ENCODE results near the gene MACC1.

Gene MACC1, protein sequence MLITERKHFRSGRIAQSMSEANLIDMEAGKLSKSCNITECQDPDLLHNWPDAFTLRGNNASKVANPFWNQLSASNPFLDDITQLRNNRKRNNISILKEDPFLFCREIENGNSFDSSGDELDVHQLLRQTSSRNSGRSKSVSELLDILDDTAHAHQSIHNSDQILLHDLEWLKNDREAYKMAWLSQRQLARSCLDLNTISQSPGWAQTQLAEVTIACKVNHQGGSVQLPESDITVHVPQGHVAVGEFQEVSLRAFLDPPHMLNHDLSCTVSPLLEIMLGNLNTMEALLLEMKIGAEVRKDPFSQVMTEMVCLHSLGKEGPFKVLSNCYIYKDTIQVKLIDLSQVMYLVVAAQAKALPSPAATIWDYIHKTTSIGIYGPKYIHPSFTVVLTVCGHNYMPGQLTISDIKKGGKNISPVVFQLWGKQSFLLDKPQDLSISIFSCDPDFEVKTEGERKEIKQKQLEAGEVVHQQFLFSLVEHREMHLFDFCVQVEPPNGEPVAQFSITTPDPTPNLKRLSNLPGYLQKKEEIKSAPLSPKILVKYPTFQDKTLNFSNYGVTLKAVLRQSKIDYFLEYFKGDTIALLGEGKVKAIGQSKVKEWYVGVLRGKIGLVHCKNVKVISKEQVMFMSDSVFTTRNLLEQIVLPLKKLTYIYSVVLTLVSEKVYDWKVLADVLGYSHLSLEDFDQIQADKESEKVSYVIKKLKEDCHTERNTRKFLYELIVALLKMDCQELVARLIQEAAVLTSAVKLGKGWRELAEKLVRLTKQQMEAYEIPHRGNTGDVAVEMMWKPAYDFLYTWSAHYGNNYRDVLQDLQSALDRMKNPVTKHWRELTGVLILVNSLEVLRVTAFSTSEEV

DNA sequence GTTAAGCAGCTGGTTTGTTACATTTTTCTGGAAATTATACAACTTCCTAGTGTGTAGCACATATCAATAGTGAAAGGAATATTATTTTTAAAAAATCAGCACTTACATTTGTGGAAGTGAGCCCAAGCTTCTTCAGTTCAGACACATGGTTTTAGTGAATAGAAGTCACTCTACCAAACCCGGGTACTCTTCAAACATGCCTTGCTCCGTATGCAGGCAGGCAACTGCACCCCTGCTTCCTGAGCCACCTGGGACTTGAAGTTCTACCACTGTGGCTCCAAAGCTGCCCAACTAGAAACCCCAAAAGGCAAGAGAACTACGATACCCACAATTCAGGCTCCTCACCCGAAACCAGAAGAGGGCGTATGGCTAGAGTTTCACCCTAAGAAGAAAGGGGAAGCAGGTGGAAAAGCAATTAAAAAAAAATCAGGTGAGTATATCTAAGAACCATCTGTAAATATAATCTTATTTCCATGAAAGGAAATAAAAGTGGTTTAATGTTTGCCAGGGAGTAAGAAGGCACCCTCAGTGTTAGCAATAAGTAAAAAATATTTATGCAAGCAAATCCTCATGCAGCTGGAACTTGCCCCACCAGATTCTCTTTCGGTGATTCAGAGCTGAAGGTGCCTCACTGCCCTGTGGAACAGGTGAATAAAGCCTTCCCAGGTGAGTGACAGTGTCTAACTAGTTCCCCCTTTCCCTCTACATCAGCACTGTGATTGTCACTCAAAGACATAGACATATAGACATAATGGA, at the start of gene MACC1:
Gene MACC1 (minus strand): TSS at position 192 of the 756 bp plus-strand sequence. CDS start 55,522 bp downstream, outside the sequence.
- DNase-seq (ENCODE audit: low read depth, low spot score) = no peak

DNA sequence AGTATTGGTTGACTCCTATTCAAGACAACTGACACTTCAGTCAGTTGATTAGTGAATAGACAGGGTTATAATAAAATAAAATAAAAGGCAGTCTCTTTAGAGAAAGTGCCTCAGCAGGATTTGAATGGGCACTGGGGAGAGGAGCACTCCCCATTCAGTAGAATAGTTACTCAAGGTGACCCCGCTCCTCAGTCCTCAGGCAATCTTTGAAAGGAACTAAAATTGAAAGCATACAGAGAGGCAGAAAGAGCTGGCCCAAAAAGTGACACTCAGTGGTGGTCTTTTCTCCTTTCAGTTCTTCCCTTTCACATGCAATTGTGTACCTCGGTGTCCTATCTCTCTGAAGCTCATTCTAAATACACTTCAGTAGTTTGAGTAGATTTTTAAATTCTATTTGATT, 47.4 kb upstream of the MACC1 start:
- DNase-seq (ENCODE audit: low read depth, low spot score) = no peak

DNA sequence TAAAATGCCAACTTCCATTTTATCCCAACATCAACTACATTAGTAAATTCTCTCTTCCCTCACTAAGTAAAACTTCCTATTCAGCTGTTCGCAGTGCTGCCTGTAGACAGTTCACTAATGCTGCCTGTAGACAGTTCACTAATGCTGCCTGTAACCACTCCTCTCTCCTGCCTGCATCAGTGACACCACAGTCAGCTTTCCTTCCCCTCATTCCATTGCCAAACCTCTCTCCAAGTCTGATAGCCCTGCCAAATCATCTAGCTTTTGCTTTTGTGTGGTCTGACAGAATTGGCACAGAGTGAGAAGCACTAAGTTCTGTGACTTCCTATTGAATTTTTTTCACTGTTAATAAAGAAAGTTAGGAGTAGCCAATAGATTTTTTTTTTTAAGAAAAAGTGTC, 43.0 kb upstream of the MACC1 start:
- no peak for DNase-seq (ENCODE audit: low read depth, low spot score)

DNA sequence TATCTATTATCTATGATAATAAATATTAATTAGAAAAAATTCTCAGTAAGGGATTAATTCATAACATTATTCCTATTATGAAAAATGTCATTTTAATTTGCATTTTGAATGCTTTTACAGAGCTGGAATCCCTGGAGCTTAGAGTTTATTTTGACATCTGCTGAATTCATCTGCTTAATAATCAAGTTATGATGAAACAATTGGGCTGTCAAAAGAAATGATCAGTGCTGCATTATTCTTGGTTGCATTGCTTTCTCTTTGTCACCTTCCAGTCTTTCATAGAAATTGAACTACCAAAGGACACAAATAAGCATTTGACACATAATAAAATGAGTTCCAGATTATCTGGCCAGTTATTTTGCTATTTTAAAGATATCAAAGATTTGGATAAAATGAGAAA, 40.0 kb upstream of the MACC1 start:
- DNase-seq (ENCODE audit: low read depth, low spot score) = no peak

DNA sequence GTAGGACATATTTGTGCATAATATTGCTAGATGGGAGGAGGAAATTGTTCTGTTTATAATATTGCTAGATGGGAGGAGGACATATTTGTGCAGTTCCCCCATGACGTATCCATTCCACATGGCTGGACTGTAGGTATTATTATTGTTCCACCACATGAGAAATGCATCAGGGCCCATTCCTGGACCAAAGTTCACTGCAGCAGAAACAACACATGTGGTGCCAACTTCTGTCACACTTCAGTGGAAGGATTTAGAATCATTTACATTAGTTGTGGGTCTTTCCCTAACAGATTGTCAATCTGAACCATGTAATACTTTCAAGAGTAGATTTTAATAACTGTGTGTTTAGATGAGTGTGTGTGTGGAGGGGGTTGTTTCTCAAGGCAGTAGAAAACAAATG, 32.7 kb upstream of the MACC1 start:
- DNase-seq (ENCODE audit: low read depth, low spot score) = no peak

DNA sequence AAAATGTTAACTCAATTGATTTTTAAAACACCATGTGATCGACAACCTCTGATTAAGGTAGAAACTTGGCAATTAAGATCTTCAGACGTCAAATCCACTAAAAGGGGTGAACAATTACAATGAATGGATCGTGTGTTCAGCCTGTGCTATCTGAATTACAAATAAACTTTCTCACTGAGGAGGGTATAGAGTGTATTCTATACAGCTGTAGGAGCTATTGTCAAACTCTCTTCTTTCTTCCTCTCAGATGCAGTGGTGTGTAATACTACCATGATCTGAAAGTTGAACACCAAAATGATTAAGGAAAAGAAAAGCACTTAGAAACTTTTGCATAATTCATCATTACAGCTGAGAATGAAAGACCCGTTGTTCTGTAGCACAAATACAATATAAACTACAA, 32.2 kb upstream of the MACC1 start:
- no peak for DNase-seq (ENCODE audit: low read depth, low spot score)

DNA sequence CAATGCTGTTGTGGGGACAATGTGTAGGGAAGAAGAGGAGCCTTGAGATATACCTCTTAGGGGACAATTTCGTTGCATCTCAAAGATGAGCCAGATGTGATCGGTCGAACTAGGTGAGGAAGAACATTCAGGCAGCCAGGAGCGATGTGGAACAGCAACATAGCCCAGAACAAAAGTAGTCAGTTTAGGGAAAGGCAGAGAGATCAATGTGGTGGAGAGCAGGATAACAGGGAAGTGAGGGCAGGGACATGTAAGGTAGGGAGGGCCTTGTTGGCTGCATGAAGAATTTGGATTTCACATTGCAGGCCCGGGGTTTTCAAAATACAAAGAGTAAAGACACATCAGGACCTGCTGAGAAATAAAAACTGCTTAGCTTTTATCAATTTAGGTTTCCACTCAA, 29.1 kb upstream of the MACC1 start:
- DNase-seq (ENCODE audit: low read depth, low spot score) = no peak

DNA sequence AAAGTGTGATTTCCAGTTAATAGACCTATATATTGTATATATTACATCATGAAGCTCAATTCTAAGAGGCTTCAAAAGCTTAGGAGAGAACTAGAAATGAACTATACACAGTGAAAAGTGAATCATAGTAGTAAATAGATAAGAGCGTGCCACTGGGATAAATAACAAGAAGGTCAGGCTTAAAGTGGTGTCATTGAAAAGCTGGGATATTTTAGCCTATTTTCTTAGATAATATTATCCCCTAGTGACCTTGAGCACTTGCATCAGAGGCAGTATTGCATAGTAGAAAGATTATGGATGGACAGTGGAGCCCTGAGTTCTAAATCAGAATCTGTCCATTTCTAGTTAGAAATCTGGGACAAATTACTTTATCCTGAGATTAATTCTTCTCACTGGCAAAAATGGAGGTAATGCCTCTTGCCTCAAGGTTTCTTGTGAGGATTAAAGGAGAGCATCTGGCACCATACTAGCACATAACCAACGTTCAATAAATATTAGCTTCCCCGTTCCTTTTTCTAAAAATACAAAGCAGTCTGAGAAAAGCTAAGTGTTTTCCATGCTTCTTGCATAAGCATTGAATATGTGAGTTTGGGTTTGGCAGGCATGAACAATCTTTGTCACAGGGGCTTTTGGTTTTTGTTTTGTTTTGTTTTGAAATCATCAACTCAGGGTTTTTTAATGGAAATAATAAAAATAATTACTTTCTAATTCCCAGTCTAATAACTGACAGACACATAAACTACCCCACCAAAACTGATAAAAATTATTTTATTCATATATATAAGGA, 27.3 kb upstream of the MACC1 start:
- no peak for DNase-seq (ENCODE audit: low read depth, low spot score)

DNA sequence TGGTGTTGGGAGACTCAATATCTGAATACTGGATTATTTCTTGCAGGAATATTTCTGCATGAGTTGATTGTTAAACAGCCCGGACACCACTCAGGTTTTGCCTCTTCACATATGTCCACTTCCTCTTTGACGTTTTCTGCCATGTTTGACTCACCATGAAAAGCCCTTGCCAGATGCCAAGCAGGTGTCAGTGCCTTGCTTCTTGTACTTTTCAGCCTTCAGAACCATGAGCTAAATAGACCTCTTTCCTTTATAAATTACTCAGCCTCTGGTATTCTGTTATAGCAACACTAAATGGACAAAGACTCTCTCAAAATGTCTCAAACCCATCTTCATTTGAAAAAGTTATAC, 24.7 kb upstream of the MACC1 start:
- DNase-seq (ENCODE audit: low read depth, low spot score) = no peak

DNA sequence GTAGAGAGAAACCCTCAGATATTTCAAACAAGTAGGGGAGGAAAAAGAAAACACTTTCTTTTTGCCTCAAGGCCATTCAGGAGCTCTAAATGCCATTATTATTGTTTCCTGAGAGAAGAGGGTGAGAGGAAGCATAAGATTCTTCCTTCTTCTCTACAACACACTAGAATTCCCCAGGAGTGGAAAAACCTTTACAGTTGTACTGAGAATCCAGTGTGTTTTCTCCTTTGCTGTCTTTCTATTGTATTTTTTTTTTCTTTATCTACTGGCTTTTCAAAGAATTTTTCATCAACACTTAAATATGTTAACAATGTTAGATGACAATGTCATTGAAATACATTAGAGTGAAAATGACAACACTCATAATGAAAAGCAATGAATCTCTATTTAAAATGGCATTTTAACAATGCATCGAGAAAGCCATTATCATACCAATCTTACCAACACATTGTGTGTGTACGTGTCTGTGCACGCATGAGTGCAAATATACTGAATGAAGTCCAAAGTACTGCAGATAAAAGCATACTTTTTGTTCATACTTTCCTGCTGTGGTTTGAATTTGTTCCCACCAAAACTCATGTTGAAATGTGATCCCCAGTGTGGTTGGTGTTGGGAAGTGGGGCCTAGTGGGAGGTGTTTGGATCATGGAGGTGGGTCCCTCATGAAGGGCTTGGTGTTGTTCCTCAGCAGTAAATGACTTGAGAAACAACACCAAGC, 24.2 kb upstream of the MACC1 start:
- DNase-seq (ENCODE audit: low read depth, low spot score) = no peak

DNA sequence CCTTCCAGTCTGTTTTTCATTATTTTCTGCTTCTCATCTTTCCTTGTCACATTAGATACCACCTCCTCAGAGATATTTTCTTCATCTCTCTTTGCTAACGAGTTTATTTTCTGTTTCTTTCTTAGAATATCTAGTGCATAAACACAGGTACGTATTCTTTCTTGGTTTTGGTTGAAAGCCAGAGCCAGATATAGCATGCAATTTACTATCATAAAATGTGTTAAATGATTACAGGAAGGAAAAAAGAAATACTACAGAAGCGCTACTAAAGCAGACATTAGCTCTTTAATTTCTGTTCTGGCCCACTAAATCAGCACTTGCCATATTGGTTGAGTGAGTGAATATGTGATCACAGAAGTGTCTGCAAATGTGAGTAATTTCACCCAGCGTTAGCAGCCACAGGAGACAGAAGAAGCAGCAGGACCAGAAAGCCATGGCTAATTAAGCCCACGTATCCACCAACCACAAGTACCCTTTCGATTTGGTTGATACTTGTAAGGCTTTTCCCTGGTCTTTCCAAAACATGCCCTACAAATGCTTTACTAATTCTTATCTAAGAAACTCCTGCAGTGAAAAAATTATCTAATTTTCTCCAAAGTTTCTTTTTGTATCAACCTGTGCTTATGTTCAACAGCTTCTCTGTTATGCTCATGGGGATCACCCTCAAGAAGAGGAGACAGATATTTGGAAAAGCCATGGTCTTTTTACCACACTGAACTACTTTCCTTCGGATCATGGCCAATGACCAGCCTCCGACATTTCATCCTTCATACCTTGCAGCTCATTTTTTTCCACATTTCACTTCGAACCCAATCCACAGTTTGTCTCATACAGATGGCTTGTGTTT, 23.1 kb upstream of the MACC1 start:
- no peak for DNase-seq (ENCODE audit: low read depth, low spot score)

DNA sequence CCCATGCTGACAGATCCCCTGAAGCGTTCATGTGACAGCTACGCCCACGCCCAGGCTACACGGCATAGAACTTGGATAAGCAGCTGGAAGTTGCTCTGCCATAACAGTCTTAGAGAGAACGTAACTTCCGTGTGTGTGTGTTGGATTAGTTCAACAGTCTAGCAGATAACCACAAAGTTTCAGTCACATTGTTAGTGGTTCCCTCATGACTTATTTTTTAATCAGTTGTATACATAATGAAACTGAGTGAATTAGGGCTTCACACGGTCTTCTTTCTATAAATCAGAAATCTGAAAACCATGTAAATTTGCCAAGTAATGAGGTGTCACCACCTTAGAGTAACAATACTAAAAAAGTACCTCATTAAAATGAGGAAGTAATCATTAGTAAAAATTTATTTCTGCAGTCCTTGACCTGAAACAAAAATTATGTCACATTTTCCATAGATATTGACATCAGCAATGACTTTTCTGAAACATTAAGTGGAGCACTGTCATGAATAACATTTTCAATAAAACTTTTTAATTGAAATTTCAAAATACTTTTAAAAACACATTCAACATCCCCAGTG, 21.7 kb upstream of the MACC1 start:
- no peak for DNase-seq (ENCODE audit: low read depth, low spot score)

DNA sequence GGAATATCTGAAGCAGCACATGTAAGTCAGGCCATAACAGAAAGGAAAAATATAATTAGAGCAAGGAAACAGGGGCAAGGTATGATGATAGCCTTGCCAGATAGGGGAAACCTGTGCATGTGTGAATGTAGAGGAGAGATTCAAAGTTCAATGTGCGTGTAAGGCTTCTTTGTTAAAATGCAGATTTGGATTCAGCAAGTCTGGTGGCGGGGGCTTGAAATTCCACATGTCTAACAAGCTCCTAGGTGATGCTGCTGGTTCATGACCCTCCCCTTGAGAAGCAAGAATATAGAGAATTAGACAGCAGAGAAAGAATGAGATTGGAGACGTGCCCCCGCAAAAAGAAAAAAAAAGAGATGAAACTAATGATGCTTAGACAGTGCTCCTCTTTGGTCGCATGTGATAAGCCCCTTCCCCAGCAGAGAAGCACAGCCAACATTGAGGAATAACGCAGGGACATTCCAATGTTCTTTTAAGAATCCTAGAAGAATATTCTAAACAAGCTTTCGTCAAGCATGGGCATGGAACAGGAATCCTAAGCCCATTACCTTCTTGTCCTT, 21.1 kb upstream of the MACC1 start:
- no peak for DNase-seq (ENCODE audit: low read depth, low spot score)

DNA sequence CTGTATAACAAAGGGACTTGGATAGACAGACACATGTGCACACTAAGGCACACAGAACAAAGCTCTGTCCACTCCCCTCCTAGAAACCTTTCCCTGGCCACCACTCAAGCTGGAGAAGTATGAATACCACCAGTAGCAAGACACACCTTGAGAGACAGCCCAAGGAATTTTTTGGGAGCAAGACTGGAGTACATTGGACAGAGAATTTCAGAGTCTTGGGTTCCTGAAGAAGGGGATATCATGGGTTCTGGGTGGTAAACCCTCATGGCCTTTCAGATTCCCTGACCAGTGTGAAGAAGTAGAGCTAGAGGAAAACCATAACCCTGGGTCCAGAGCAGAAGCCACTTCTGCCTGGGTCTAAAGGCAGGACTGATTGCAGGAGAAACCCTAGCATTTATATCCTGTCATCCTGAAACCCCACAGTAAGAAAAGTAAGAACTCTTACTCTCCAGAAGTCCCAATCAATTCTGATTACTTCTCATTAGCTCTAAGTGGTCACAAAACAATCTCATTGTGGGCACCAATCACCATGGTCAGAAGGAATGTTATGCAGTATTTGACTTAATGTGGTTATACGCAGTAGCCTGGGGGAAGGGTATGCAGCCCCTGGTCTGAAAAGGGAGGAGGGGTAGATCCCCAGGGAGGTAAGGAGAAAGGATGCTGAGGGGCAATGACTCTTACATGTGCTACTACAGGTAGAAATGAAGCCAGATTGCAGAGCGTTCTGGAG, 20.4 kb upstream of the MACC1 start:
- DNase-seq (ENCODE audit: low read depth, low spot score) = no peak

DNA sequence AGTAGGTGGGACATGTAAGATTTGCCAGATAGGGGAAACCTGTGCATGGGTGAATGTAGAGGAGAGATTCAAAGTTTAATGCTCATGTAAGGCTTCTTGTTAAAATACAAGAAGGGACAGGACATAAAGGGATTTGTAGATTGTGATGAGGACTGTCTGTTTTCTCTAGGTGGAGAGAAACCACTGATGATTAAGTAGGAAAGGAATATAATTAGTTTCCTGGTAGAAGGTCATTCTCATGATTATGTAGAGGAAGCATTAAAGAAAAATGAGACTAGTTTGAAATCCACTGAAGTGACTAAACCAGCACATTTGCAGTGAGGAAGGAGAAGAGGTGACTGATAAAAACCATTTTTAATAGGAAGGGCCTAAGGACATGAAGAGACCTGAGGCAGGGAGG, 19.6 kb upstream of the MACC1 start:
- DNase-seq (ENCODE audit: low read depth, low spot score) = no peak

DNA sequence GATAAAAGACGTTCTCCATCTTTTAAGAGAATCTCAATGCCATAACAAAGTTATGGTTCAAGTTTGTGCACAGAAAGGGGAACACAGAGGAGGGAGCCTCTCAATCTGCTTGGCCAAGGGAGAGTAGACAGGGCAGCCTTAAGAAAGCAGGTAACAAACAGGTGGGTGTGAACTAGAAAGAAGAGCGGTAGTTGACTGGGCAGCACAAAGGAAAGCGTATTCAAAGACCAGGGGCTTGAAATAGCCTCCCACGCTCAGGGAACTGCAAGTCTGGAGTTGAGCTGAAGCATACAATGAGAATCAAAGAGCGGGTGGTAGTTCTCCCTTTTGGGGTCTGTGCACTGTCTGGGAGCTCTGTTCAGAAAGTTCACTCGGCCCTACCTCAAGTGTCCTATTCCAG, 18.9 kb upstream of the MACC1 start:
- DNase-seq (ENCODE audit: low read depth, low spot score) = no peak

DNA sequence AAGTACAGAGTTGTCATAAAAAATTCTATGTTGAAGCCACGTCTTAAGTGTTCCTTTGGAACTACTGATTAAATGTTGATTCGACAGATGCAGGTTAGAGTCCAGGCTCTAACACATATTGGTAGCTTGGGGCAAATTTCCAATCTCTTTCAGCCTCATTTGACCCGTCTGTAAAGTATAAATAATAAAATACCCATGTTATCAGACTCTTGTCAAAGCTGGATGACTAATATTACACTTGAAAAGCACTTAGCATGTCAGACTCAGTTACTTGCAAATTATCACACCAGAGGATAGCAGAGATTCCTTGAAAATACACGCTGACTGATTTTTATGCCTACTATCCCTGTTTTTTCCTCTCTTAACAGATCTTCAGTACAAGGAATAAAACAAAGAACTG, 18.1 kb upstream of the MACC1 start:
- DNase-seq (ENCODE audit: low read depth, low spot score) = no peak

DNA sequence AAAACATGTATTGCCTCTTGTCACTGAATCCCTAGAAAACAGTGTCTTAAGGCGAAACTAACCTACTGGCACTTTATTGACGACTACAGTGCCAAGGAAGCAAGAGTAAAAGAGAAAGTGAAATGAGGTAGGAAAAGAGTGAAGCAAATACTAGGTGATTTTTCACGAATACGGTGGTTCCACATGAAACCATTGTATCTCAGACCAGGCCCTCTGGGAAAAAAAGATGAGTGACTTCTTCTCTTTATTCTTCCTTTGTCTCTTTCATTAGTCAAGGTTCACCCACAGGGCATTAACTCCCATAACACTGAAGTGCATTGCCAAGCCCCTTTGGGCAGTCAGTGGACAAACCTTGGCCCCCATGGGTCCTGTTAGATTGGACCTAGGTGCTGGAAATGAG, 16.2 kb upstream of the MACC1 start:
- no peak for DNase-seq (ENCODE audit: low read depth, low spot score)

DNA sequence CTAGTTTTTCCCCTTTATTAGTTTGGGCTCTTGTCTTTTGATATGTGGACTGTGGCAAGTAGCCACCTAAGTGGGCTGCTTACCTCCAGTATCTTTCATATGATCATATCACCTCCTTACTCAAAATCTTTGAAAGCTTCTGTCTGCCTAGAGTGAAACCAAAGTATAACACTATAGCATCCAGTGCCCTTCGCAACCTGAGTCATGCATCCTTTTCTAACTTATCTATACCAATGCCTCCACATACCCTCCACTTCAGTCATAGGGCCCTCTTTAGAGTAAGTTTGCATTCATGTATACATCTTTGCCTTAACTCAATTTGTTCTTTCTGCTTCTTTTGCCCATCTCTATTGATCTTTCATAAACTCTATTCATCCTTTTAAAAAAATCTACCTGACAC, 15.7 kb upstream of the MACC1 start:
- no peak for DNase-seq (ENCODE audit: low read depth, low spot score)
